H1 (cell line): ENCODE measurements around the gene DNAH8.

Source experiments
- CHD2 ChIP-seq: IDR thresholded peaks from 2 replicates; pipeline ENCODE4 v1.6.1; 2012; ENCODE audit warnings: low read length, improper control_type of control experiment
- CREB1 ChIP-seq: IDR thresholded peaks from 2 replicates; pipeline ENCODE4 v1.6.1; 2012; ENCODE audit warnings: inconsistent platforms
- EZH2 ChIP-seq: fragments of 200-600 bp; sonication (generic); IDR thresholded peaks from 2 replicates; pipeline ENCODE4 v1.7.1; 2012; ENCODE audit warnings: low read depth, mild to moderate bottlenecking, moderate library complexity, low read length, inconsistent platforms; ENCODE audit not compliant: severe bottlenecking
- GABPA ChIP-seq: IDR thresholded peaks from 2 replicates; pipeline ENCODE4 v1.6.1; 2011; ENCODE audit warnings: mild to moderate bottlenecking, low read length, moderate library complexity, borderline replicate concordance; ENCODE audit not compliant: insufficient read depth
- NRF1 ChIP-seq: IDR thresholded peaks from 2 replicates; pipeline ENCODE4 v1.6.1; 2011; ENCODE audit warnings: mild to moderate bottlenecking, low read depth, low read length, improper control_type of control experiment
- POLR2A ChIP-seq, 2 experiments: IDR thresholded peaks; 1 replicate in 1 of 2; 2 replicates in 1 of 2; pipeline ENCODE4 v1.6.1; 2011; ENCODE audit warnings: low read depth in 2 of 2, low read length in 2 of 2, mild to moderate bottlenecking in 2 of 2; ENCODE audit errors: control extremely low read depth in 1 of 2
- POLR2AphosphoS5 ChIP-seq: IDR thresholded peaks from 2 replicates; pipeline ENCODE4 v1.6.1; 2011; ENCODE audit warnings: low read depth, low read length
- RAD21 ChIP-seq, 2 experiments: IDR thresholded peaks in 1 of 2; conservative IDR thresholded peaks in 1 of 2; 2 replicates each; pipeline ENCODE4 v1.6.1; 2011; ENCODE audit warnings: low read depth in 2 of 2, low read length in 2 of 2, improper control_type of control experiment in 1 of 2, inconsistent platforms in 1 of 2, mild to moderate bottlenecking in 1 of 2, moderate library complexity in 1 of 2
- SP1 ChIP-seq: IDR thresholded peaks from 2 replicates; pipeline ENCODE4 v1.6.1; 2011; ENCODE audit warnings: low read depth, low read length
- TAF1 ChIP-seq: IDR thresholded peaks from 2 replicates; pipeline ENCODE4 v1.6.1; 2011; ENCODE audit warnings: mild to moderate bottlenecking, low read depth, low read length
- TBP ChIP-seq: IDR thresholded peaks from 2 replicates; pipeline ENCODE4 v1.6.1; 2011; ENCODE audit warnings: low read depth, low read length, improper control_type of control experiment
- TEAD4 ChIP-seq: IDR thresholded peaks from 2 replicates; pipeline ENCODE4 v1.6.1; 2012; ENCODE audit warnings: low read depth, low read length, inconsistent platforms, mixed read lengths
- TF ChIP-seq, protein P1 (sequence below), 3 experiments: IDR thresholded peaks; 1 replicate in 2 of 3; 2 replicates in 1 of 3; pipeline versions ENCODE4 v1.5.1 to v1.6.1; 2011; ENCODE audit warnings: low read length in 3 of 3, mild to moderate bottlenecking in 3 of 3, inconsistent platforms in 2 of 3, low read depth in 1 of 3, moderate library complexity in 1 of 3; ENCODE audit not compliant: insufficient read depth in 1 of 3; ENCODE audit errors: control extremely low read depth in 1 of 3
- TF ChIP-seq, protein P2 (sequence below): IDR thresholded peaks from 2 replicates; pipeline ENCODE4 v1.6.1; 2011; ENCODE audit warnings: low read length, improper control_type of control experiment

DNA sequence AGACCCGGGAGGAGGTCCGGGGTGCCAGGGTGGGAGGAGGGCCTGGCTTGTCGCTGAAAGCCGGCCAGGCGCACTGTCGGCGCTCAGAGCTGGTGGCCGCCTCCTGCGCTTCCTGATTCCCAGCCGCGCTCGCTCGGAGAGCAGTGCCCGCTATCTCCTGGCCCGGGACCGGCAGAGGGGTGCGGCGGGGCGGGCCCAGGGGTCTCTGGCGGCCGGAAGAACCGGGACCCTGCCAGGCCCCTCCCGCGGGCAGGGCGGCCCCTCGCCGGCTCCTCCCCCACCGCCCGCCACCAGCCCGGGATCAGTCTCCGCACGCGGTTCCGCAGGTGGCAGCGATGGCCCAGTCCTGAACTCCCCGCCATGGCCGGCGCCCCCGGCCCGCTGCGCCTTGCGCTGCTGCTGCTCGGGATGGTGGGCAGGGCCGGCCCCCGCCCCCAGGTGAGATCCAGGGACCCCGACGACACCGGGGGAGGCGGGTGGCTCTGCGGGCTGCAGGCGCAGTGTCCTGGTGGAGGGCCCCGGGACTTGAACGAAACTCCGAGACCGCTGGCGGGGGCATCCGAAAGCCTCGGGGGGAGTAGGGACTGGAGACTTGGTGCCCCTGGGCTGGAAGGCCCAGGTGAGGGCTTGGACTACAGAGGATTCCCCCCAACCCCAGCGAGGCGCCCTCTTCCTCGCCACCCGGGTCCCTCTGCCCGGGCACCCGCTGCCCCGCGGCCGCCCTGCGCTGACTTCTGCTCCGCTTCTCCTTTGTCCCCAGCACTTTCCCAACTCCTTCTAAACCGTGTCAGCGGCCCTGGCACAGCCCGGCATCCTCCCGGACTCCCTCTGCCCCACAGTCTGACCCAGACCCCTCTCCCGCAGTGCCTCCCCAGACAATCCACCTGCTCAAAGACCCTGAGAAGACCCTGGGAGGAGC is 333.6 kb downstream of the DNAH8 start, which contains the start of gene GLP1R:
- TF ChIP-seq CREB1 (no peak), SP1 (no peak), TAF1 (no peak), RAD21 (IDR thresholded peaks at IDR 0.05 in 1 of 2, conservative IDR thresholded peaks at IDR 0.05 in 1 of 2; ENCODE audit: low read depth in 2 of 2, low read length in 2 of 2) (no peak), POLR2A (IDR thresholded peaks at IDR 0.05; ENCODE audit: control extremely low read depth in 1 of 2, low read depth in 2 of 2, low read length in 2 of 2) (no peak), POLR2AphosphoS5 (no peak), NRF1 (no peak), EZH2 (peak; percentile 63), TBP (no peak), GABPA (no peak), CHD2 (no peak), TEAD4 (no peak)
- TF ChIP-seq, protein P1, sequence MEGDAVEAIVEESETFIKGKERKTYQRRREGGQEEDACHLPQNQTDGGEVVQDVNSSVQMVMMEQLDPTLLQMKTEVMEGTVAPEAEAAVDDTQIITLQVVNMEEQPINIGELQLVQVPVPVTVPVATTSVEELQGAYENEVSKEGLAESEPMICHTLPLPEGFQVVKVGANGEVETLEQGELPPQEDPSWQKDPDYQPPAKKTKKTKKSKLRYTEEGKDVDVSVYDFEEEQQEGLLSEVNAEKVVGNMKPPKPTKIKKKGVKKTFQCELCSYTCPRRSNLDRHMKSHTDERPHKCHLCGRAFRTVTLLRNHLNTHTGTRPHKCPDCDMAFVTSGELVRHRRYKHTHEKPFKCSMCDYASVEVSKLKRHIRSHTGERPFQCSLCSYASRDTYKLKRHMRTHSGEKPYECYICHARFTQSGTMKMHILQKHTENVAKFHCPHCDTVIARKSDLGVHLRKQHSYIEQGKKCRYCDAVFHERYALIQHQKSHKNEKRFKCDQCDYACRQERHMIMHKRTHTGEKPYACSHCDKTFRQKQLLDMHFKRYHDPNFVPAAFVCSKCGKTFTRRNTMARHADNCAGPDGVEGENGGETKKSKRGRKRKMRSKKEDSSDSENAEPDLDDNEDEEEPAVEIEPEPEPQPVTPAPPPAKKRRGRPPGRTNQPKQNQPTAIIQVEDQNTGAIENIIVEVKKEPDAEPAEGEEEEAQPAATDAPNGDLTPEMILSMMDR (IDR thresholded peaks at IDR 0.05; ENCODE audit: control extremely low read depth in 1 of 3, insufficient read depth in 1 of 3, low read depth in 1 of 3, low read length in 3 of 3): no peak
- TF ChIP-seq, protein P2, sequence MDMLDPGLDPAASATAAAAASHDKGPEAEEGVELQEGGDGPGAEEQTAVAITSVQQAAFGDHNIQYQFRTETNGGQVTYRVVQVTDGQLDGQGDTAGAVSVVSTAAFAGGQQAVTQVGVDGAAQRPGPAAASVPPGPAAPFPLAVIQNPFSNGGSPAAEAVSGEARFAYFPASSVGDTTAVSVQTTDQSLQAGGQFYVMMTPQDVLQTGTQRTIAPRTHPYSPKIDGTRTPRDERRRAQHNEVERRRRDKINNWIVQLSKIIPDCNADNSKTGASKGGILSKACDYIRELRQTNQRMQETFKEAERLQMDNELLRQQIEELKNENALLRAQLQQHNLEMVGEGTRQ: no peak
